Gastrocnemius medialis (tissue), 4 donors: ENCODE results near the gene ADAMTSL1.

Source experiments
- POLR2A ChIP-seq, 2 donors: fragments of 450-650 bp; IDR thresholded peaks; one replicate each; pipeline ENCODE4 v1.6.1; 2017; ENCODE audit warnings: antibody characterized with exemption in 2 of 2, mild to moderate bottlenecking in 2 of 2, moderate library complexity in 2 of 2
- TF ChIP-seq, protein P1 (sequence below), 5 experiments: fragments of 450-650 bp in 3 of 5; fragments of 200-600 bp in 2 of 5; sonication (generic) in 2 of 5; IDR thresholded peaks in 4 of 5; conservative IDR thresholded peaks in 1 of 5; 1 replicate in 4 of 5; 2 replicates in 1 of 5; pipeline ENCODE4 v1.5.1; 2016 to 2019; ENCODE audit warnings: antibody characterized with exemption in 5 of 5, mild to moderate bottlenecking in 3 of 5, moderate library complexity in 3 of 5

DNA sequence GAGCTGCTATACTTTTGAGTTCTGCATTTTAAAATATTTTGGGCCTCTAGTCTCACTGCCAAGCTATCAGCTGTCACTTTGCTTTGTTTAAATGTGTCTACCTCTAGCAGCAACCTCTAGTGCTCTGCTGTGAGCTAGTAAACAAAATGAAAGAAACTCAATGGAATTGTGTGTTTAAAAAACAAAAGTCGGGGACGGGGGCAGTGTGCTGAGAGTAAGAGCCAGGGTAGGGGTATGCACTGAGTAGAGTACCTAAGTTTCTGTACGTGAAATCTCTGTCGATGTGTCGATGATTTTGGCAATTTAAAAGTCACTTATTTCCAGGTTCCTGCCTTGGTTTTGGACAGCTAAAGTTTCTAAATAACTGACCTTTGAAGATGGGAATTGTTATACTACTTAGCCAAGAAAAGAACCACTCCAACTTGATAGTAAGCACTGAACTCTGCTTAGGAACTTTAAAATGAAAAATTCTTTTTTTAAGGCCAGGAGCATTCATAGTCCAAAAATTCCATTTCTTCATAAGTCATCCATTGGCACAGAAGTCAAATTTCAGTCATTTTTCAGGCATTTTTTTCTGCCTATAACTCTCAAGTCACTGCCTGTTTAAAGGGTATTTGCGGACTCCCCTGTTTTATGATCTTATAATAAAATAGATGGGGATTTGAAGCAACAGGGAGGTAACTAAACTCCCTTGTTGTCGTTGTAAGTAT lies 447.6 kb downstream of the ADAMTSL1 start:
- TF ChIP-seq, protein P1, sequence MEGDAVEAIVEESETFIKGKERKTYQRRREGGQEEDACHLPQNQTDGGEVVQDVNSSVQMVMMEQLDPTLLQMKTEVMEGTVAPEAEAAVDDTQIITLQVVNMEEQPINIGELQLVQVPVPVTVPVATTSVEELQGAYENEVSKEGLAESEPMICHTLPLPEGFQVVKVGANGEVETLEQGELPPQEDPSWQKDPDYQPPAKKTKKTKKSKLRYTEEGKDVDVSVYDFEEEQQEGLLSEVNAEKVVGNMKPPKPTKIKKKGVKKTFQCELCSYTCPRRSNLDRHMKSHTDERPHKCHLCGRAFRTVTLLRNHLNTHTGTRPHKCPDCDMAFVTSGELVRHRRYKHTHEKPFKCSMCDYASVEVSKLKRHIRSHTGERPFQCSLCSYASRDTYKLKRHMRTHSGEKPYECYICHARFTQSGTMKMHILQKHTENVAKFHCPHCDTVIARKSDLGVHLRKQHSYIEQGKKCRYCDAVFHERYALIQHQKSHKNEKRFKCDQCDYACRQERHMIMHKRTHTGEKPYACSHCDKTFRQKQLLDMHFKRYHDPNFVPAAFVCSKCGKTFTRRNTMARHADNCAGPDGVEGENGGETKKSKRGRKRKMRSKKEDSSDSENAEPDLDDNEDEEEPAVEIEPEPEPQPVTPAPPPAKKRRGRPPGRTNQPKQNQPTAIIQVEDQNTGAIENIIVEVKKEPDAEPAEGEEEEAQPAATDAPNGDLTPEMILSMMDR (IDR thresholded peaks at IDR 0.05 in 4 of 5, conservative IDR thresholded peaks at IDR 0.05 in 1 of 5): no peak
- no peak for TF ChIP-seq POLR2A (IDR thresholded peaks at IDR 0.05)
